Rectal smooth muscle tissue (tissue), 1 donor: Measurements from ENCODE around the gene CYP11A1.

Source experiments
- H3K27ac ChIP-seq: one replicate; pipeline ENCODE4 v1.7.0; 2013; ENCODE audit warnings: low read depth, low read length, inconsistent platforms
- H3K27me3 ChIP-seq: one replicate; pipeline ENCODE4 v1.7.0; 2013; ENCODE audit warnings: low read length; ENCODE audit not compliant: control insufficient read depth, insufficient read depth
- H3K36me3 ChIP-seq: one replicate; pipeline ENCODE4 v1.7.0; 2013; ENCODE audit warnings: low read length; ENCODE audit not compliant: control insufficient read depth, insufficient read depth
- H3K4me1 ChIP-seq: one replicate; pipeline ENCODE4 v1.7.0; 2013; ENCODE audit warnings: low read length; ENCODE audit not compliant: control insufficient read depth, insufficient read depth
- H3K4me3 ChIP-seq: one replicate; pipeline ENCODE4 v1.7.0; 2013; ENCODE audit warnings: low read length
- H3K9ac ChIP-seq: one replicate; pipeline ENCODE4 v1.7.0; 2013; ENCODE audit warnings: low read length

The CYP11A1 gene

DNA sequence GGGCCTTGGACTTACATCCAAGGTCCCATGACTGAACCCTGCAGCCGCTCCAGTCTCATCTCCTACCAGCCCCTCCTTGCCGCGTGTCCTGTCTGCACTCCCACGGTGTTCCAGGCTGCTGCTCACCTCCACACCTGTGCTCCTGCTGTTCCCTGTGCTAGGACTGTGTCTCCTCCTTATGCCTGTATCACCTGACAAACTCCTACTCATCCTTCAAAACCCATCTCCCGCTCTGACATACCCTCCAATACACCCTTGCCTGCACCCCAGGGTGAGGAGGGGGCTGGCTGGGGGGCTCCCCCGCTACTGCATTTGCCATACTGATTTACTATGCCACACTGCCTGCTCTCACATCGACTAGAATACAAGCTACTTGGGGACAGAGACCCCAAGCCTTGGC is 53.6 kb downstream of the CYP11A1 start:
- H3K36me3 ChIP-seq = no peaks in the 10 kb centered on the region
- no peak overlapping the region for H3K27ac ChIP-seq
- H3K27me3 ChIP-seq = no peaks in the 10 kb centered on the region
- no peak overlapping the region for H3K4me3 ChIP-seq
- H3K4me1 ChIP-seq = no peaks in the 10 kb centered on the region
- H3K9ac ChIP-seq = no peak overlapping the region

DNA sequence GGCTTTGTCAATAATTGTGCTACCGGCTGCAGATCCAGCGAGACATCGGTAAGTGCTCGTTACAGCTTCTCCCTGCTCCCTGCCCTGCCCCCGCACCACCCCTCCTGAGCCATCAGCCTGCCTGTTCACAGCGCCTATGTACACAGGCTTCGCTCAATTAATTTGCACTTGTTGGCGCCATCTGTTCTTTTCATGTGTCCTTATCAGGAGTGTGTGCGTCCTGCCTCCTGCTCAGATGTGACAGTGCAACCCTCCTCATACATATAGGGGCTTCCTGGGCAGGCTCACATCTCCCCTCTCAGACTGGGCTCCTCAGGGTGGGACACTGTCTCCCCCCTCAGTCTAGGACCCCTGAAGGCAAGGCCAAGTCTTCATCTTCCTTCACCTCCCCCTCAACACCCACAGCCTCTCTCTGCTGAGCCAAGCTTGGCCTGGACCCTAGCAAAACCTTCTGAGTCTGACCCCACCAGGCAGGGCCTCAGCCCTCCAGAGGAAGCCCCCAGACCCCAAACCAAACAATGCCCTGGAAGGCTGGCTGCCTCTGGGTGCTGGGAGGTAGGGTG is 54.9 kb downstream of the CYP11A1 start:
- Histone ChIP-seq H3K27ac (no peak overlapping the region), H3K36me3 (no peaks in the 10 kb centered on the region), H3K4me3 (no peak overlapping the region), H3K4me1 (no peaks in the 10 kb centered on the region), H3K27me3 (no peaks in the 10 kb centered on the region), H3K9ac (no peak overlapping the region)

DNA sequence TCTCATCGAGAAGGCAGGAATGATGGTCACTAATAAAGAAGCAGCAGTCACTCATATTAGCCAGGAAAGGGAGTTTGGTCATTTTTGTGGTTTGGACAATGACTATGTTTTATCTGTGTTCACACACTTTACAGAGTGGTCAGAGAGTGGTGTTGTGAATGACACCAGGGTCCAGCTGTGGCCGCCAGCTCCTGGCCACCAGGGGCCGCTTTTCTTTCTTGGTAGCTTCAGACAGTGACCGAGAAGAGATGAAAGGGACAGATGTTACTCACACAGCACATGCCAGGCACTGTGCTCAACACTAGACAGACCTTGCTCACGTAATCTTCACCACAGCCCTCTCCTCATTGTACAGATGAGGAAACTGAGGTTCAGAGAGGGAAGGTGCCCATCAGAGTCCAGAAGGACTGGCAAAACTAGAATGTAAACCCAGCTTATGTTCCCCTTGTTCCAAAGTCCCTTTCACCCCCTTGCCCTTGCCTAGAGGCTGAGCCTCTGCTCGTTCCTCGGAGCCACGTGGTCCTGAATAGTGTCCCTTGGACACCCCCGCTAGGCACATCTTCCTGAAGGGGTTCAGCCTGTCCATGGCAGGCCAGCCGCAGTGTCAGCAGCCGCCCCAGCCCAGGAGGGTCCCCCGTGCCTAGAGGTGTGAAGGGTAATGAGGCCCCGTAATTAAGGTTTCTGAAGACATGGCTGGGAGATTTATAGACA is 55.6 kb downstream of the CYP11A1 start:
- Histone ChIP-seq H3K4me1 (no peaks in the 10 kb centered on the region), H3K9ac (no peak overlapping the region), H3K27me3 (peaks cover 4% of the 10 kb centered on the region), H3K4me3 (no peak overlapping the region), H3K36me3 (no peaks in the 10 kb centered on the region), H3K27ac (no peak overlapping the region)

DNA sequence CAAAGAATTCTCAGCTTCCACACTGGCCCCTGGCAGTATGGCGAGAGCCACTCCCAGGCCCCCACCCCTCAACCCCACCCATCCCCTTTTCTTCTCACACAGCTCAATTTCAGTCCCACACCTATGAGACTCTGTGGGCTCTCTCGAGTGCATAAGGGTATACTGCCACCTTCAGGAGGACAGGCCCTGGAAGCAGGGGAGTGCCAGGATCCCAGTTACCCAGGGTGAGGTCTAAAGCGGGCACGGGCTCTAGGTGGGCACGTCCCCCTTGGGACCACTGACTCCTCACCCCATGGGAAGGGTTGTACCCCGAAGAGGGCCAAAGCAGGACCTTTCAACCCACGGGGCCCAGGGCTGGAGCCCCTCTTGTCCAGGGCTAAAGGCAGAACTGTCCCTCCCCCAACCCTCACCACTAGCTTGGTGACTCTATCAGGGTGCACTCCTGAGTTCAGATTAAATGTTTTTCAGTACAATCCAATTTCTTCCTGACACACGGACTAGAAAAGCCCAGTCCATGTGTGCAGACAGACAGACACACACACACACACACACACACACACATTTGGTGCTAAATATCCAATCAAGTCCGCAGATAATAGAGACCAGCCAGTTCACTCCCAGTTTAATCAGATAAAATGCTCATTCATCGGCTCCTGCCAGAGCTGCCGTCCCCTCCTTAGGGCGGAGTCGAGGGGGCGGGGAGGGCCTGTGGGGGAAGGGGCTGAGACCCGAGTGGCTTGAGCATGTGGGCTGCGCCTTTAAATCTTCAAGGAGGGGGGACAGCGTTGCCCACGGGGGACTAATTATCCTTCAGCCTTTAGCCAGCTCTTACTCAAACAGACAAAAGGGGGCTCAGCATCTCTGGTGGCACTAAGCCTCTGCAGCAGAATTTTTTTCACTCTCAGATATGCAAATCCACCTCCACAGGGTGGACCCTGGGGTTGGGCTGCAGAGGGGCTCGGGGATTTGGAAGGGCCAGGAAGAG is 59.3 kb downstream of the CYP11A1 start:
- Histone ChIP-seq H3K27me3 (peaks cover 7% of the 10 kb centered on the region), H3K36me3 (no peaks in the 10 kb centered on the region), H3K4me3 (no peak overlapping the region), H3K4me1 (no peaks in the 10 kb centered on the region), H3K27ac (no peak overlapping the region), H3K9ac (no peak overlapping the region)

DNA sequence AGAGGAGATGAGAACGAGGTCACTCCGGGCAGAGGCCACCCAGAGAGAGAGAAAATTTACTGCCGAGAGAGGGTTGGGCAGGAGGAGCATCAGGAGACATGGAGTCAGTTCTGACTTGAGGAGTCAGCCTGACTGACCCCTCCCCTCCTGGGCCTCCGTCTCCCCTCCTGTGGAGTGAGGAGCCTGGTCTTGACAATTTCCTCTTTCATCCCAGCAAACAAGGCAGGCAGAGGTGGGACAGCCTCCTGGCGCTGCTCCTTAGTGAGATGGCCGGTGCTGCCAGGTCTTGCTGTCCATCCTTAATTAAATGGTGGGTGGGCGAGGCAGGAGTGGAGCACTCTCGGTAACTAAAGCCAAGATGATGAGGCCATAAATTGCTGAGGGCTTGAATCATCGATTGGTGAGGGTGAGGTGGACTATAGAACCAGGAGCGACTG is 60.6 kb downstream of the CYP11A1 start:
- no peaks in the 10 kb centered on the region for H3K36me3 ChIP-seq
- H3K27me3 ChIP-seq = peaks cover 7% of the 10 kb centered on the region
- H3K4me1 ChIP-seq = no peaks in the 10 kb centered on the region
- no peak overlapping the region for H3K9ac ChIP-seq
- no peak overlapping the region for H3K4me3 ChIP-seq
- H3K27ac ChIP-seq = no peak overlapping the region

DNA sequence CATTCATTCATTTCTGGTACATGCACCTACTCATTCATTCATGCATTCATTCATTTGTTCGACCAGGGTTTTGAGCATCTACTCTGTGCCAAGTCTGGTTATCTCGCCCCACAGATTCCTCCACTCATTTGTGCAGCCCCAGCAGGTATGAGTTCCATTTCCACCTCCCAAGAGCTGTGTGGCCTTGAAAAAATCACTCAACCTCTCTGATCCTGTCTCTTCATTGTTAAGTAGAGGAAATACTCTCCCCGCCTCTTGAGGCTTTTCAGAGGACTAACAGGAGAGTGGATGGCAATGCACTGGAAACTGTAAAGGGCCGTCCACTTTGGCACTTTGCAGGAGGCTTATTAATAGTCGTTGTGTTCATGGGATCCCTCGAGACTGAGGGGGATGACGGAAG is 61.8 kb downstream of the CYP11A1 start:
- H3K36me3 ChIP-seq = no peaks in the 10 kb centered on the region
- H3K4me1 ChIP-seq = no peaks in the 10 kb centered on the region
- no peak overlapping the region for H3K9ac ChIP-seq
- no peak overlapping the region for H3K27ac ChIP-seq
- H3K4me3 ChIP-seq = no peak overlapping the region
- H3K27me3 ChIP-seq = peaks cover 7% of the 10 kb centered on the region

DNA sequence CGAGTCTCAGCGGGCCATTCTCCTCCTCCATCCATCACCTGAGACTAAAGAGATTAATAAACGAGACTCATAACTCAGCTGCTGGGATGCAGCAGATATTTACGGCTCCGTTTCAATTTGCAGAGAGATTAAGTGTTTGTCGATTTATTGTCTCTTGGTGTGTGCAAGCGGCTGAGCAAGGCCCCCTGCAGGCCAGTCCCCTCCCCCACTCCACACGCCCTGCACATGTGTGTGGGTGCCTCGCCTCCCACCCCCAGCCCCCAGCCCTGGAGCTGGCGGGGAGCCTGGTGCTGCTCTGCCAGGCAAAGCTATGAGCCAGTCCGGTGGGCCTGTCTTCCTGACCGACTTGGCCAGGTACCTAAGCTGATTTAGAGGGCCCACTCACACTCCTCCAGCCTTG is 63.0 kb downstream of the CYP11A1 start:
- Histone ChIP-seq H3K36me3 (no peaks in the 10 kb centered on the region), H3K27me3 (peaks cover 7% of the 10 kb centered on the region), H3K9ac (no peak overlapping the region), H3K4me3 (no peak overlapping the region), H3K4me1 (no peaks in the 10 kb centered on the region), H3K27ac (no peak overlapping the region)

DNA sequence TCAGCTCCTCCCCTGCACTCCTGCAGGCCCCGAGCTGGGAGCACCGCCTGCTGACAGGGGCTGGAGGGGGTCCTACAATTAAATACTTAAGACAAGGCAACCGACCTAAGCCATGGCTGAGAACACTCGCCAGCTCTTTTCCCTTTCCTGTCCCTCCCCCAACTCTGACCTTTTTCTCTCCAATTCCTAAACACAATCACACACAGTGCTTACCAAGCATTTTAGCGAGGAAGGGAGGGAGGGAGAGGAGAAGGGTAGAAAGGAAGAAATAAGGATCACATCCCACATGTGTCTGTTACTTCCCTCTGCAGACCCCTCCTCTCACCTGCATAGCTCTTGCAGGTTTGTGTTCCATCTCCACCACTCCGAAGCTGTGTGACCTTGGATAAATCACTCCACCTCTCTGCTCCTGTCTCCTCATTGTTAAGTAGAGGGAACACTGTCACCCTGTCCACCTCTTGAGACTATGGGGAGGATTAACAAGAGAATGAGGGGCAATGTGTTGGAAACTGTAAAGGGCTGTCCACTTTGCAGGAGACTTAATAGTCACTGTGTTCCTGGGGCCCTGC is 63.6 kb downstream of the CYP11A1 start:
- Histone ChIP-seq H3K9ac (no peak overlapping the region), H3K27me3 (peaks cover 7% of the 10 kb centered on the region), H3K4me1 (no peaks in the 10 kb centered on the region), H3K4me3 (no peak overlapping the region), H3K27ac (no peak overlapping the region), H3K36me3 (no peaks in the 10 kb centered on the region)

DNA sequence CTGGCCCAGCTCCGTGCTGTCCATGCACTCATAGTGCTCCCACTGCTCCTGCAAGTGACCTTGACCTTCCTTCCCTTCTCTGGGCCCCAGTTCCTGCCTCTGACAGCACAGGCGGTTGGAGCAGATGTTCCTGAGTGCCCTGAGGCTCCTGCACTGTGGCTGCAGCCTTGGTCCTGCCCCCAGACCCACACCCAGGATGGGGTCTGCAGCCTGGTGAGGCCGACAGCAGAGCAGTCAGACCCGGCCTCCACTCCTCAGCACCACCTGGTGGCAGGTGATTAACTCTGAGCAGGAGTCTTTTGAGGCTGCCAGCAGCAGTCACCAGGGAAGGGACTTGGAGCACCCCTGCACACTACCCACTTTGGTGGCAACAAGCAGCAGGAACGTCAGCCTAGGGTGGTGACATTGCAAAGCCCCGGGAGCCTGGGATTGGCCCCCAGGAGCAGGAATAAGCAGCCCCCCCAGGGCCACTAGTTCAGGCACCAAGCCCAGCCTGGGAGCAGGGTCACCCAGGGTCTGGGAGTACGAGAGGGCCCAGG is 64.6 kb downstream of the CYP11A1 start:
- Histone ChIP-seq H3K9ac (no peak overlapping the region), H3K4me3 (no peak overlapping the region), H3K4me1 (no peaks in the 10 kb centered on the region), H3K36me3 (no peaks in the 10 kb centered on the region), H3K27me3 (peaks cover 7% of the 10 kb centered on the region), H3K27ac (no peak overlapping the region)

DNA sequence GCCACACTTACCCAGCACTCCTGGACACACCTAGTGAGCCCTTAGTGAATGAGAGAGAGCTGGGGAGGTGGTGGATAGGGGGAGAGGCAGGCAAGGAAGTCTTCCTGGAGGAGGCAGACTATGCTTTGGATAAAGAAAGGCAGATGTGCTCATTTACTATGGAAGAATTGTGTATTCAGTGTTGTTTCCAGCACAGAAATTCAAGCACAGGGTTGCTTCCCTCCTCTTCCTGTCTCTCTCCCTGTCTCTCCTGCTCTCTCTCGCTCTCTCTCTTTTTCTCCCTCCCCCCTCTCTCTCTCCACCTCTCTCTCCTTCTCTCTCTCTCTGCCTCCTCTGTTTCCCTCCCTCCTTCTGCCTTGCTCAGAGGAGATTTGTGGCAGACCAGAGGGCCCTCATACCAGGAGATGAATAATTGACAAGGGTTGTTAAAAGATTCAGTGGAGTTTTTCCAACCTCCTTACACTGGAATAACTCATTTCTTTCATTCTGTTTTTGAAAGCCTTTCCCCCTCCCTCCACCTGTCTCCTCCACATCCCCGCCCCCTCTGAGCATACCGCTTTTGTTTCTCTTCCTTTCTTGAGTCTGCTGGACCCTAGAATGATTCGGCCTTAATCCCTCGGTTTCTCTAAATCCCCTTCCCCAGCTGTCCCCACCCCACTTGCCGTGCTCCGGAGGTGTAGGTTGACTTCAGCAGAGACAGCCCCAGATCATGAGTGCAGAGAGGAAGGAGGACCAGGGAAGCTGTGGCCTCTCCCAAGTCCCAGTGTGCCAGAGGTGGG is 65.7 kb downstream of the CYP11A1 start:
- Histone ChIP-seq H3K27me3 (peaks cover 3% of the 10 kb centered on the region), H3K9ac (no peak overlapping the region)

DNA sequence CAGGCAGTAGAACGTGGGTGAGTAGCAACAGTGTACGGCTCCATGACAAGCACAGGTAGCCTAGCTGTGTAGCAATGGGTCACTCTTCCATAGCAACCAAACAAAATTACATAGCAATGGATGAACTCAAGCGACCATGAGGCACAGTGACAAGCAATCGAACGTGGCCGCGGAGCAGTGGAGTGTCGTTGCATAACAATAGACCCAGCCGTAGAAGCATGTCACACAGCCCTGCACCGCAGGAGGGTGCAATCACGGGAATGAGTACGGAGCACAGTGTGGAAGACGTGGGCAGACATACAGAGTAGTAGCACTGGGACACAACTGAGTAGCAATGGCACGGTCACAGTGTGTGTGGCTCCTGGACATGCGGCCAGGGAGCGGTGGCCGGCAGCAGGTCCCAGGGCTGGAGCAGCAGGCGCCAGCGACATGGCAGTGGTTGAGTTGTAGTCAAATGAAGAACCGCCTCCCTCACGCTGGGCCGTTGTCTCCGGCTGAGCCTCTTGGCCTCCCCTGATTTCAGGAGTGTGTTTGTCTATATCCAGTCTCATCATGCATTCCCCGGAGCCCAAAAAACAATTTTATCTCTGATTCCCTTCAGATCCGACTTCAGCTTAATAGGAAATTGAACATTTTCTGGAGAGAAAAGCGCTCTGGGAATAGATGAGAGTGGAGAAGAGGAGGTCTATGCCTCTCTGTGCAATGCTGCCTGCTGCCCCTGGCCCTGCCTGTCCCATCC is 67.2 kb downstream of the CYP11A1 start:
- Histone ChIP-seq H3K4me1 (no peaks in the 10 kb centered on the region), H3K27me3 (no peaks in the 10 kb centered on the region), H3K4me3 (no peak overlapping the region), H3K9ac (no peak overlapping the region), H3K36me3 (no peaks in the 10 kb centered on the region), H3K27ac (no peak overlapping the region)

More for the DNA sequence above, 65.7 kb downstream of the CYP11A1 start:
- no peaks in the 10 kb centered on the region for H3K4me1 ChIP-seq
- H3K36me3 ChIP-seq = no peaks in the 10 kb centered on the region
- no peak overlapping the region for H3K4me3 ChIP-seq
- H3K27ac ChIP-seq = no peak overlapping the region
